Mononuclear cell (primary cell): ENCODE measurements around the gene FAM110D. TPM values are rescaled to one million over a fixed set of nuclear protein-coding genes. Genes with fewer than 3 reads are reported as not detected.

Experiments used
- H3K27me3 ChIP-seq: 2 replicates; pipeline ENCODE4 v1.6.0; 2011; ENCODE audit warnings: low read length, control low read depth; ENCODE audit not compliant: insufficient read depth
- H3K4me1 ChIP-seq: 2 replicates; pipeline ENCODE4 v1.5.1; 2011; ENCODE audit warnings: mild to moderate bottlenecking, low read length, control low read depth; ENCODE audit not compliant: insufficient read depth
- H3K4me3 ChIP-seq: 2 replicates; pipeline ENCODE4 v1.5.1; 2011; ENCODE audit warnings: mild to moderate bottlenecking, low read length, moderate library complexity
- H3K9me3 ChIP-seq: 2 replicates; pipeline ENCODE4 v1.5.1; 2011; ENCODE audit warnings: low read depth, mild to moderate bottlenecking, control low read depth, low read length
- total RNA-seq: library from RNA; depleted of rRNA; stranded (reverse); fragments of >200 nt; gene quantifications from one replicate; pipeline ENCODE4 v1.2.3, GENCODE V29; 2012

Gene FAM110D
- total RNA-seq, 1 donor = not detected

DNA sequence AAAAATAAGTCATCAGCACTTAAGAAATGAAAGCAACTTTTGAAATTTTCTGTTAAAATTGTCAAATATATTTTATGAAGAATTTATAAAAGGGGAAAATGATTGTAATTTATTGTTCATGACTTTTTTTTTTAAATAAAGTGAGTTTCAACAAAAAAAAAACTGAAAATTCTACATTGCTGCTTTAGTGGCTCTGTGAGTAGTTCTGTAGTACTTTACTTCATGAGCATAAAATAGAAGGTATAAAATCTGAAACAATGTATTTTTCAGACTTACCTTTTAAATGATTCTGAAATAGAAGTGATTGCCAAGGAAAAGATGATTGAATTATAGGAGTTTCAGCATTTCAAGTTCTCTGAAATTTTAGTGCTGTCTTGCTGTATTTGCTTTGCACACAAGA is 33.5 kb upstream of the FAM110D start:
- Histone ChIP-seq H3K27me3 (no peaks in the 10 kb centered on the region), H3K4me3 (no peak overlapping the region), H3K4me1 (peaks cover 57% of the 10 kb centered on the region), H3K9me3 (no peaks in the 10 kb centered on the region)

DNA sequence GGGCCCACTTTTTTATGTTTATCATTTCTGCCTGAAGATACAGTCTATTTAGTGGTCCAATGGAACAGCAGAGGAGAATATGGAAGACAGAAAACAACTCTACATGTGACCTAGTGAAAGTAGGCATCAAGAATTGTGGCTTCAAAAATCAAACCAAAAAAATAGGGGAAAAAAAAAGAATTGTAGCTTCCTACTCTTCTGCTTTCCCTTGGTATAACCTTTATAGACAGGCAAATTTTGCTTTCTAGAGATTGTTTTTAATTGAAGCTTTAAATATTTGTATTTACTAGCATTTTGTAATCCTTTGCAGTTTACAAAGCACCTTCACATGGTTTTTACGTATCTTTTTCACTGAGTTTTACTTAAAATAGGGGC is 32.9 kb upstream of the FAM110D start:
- H3K9me3 ChIP-seq = no peaks in the 10 kb centered on the region
- H3K4me3 ChIP-seq = no peak overlapping the region
- no peaks in the 10 kb centered on the region for H3K27me3 ChIP-seq
- H3K4me1 ChIP-seq = peaks cover 57% of the 10 kb centered on the region

- H3K4me1 ChIP-seq = peaks cover 54% of the 10 kb centered on the region
- no peaks in the 10 kb centered on the region for H3K9me3 ChIP-seq
- no peaks in the 10 kb centered on the region for H3K27me3 ChIP-seq
- H3K4me3 ChIP-seq = no peak overlapping the region
Measured at GRCh38 chr1:26126321-26127084, 32.4 kb upstream of the FAM110D start.

- Histone ChIP-seq H3K9me3 (no peaks in the 10 kb centered on the region), H3K27me3 (no peaks in the 10 kb centered on the region), H3K4me1 (peaks cover 45% of the 10 kb centered on the region), H3K4me3 (no peak overlapping the region)
Measured at GRCh38 chr1:26127235-26128163, 31.4 kb upstream of the FAM110D start.

DNA sequence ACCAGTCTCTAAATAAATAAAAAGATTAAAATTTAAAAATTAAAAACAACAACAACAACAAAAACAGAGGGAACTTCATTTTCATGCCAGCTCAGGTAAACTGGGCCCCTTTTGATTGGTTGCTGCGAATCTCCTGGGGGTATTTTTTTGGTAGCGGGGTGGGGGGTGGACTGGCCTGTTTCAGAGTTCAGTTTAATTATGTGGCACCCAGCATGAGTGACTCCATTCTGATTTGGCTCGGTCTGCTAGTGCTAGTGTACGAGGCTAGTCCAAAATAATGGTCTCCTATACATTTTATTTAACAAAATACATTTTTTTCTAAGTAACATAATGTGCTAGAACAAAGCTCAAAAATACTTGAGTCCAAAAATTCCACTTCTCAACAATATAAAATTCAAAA is 29.1 kb upstream of the FAM110D start:
- no peaks in the 10 kb centered on the region for H3K27me3 ChIP-seq
- no peak overlapping the region for H3K4me3 ChIP-seq
- peaks cover 33% of the 10 kb centered on the region for H3K4me1 ChIP-seq
- H3K9me3 ChIP-seq = no peaks in the 10 kb centered on the region

GRCh38 chr1:26130695-26131094 is 28.2 kb upstream of the FAM110D start:
- H3K9me3 ChIP-seq = no peaks in the 10 kb centered on the region
- peaks cover 28% of the 10 kb centered on the region for H3K4me1 ChIP-seq
- no peak overlapping the region for H3K4me3 ChIP-seq
- H3K27me3 ChIP-seq = no peaks in the 10 kb centered on the region

GRCh38 chr1:26132128-26132833 is 26.6 kb upstream of the FAM110D start:
- no peaks in the 10 kb centered on the region for H3K9me3 ChIP-seq
- no peak overlapping the region for H3K4me3 ChIP-seq
- H3K4me1 ChIP-seq = peaks cover 14% of the 10 kb centered on the region
- no peaks in the 10 kb centered on the region for H3K27me3 ChIP-seq

DNA sequence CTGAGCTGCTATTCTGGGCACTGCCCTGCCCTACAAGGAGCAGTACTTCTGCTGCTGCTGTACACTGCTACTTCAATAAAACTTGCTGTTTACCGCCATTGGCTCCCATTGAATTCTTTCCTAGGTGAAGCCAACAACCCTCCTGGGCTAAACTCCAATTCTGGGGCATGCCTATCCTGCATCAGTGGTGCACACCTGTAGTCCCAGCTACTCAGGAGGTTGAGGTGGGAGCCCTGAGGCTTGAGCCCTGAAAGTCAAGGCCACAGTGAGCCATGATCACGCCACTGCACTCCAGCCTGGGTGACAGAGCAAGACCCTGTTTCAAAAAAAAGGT is 26.1 kb upstream of the FAM110D start:
- Histone ChIP-seq H3K4me1 (peaks cover 8% of the 10 kb centered on the region), H3K4me3 (no peak overlapping the region), H3K9me3 (no peaks in the 10 kb centered on the region), H3K27me3 (no peaks in the 10 kb centered on the region)

- Histone ChIP-seq H3K4me3 (no peak overlapping the region), H3K27me3 (no peaks in the 10 kb centered on the region), H3K9me3 (no peaks in the 10 kb centered on the region), H3K4me1 (no peaks in the 10 kb centered on the region)
Measured at GRCh38 chr1:26134466-26134865, 24.4 kb upstream of the FAM110D start.

DNA sequence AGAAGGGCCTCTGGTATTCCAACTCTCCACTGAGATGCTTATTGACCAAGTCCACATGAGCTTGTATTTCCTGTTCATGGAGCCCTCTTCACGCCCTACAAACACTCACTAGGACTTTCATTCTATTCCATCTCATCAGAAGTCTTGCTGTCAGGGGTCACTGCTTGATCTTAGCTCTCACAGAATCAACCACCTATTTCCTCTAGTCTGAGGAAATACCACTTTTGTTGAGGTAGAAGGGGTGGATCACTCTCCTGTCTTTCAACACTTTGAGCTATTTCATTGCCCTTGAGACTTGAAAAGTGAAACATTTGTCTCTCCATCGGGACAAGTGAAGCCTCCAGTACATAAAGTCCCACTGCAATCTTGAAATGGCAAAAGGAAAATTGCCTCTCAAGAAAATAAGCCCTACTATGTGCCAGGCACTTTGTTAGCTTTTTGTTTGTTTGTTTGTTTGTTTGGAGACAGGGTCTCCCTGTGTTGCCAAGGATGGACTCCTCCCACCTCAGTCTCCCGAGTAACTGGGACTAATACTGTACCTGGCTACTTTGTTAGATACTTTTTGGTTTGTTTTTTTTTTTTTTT is 19.8 kb upstream of the FAM110D start:
- Histone ChIP-seq H3K4me1 (peaks cover 8% of the 10 kb centered on the region), H3K4me3 (no peak overlapping the region), H3K9me3 (no peaks in the 10 kb centered on the region), H3K27me3 (no peaks in the 10 kb centered on the region)

DNA sequence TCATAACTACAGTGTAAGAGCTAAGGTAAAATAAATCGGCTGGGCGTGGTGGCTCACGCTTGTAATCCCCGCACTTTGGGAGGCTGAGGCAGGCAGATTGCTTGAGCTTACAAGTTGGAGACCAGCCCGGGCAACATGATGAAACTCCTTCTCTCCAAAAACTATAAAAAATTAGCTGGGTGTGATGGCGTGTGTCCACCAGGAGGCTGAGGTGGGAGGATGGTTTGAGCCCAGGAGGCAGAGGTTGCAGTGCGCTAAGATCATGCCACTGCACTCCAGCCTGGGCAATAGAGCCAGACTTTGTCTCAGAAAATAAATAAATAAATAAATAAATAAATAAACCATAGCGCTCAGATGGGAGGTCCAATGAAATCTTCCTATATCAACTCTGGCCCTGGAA is 16.7 kb upstream of the FAM110D start:
- H3K9me3 ChIP-seq = no peaks in the 10 kb centered on the region
- peaks cover 13% of the 10 kb centered on the region for H3K4me1 ChIP-seq
- peak overlapping the region; percentile 15 for H3K4me3 ChIP-seq
- H3K27me3 ChIP-seq = no peaks in the 10 kb centered on the region

GRCh38 chr1:26145041-26145959 is 13.6 kb upstream of the FAM110D start:
- H3K9me3 ChIP-seq = no peaks in the 10 kb centered on the region
- H3K4me3 ChIP-seq = no peak overlapping the region
- peaks cover 13% of the 10 kb centered on the region for H3K4me1 ChIP-seq
- H3K27me3 ChIP-seq = no peaks in the 10 kb centered on the region

DNA sequence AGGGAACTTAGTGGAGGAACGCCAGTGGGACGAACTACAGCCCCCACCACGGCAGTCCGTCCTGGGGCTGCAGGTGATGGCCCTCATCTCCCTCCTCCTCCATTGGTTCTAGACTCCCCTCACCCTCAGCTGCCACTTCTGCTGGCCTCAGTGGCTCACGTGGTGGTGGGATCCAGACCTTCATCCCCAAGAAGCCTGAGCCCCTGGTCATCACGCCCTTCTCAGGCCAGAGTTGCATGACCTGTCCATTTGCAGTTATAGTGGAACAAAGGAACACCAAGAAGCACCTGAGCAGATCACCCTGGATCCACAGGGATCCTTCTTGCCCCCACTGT is 13.0 kb upstream of the FAM110D start:
- Histone ChIP-seq H3K4me3 (no peak overlapping the region), H3K27me3 (no peaks in the 10 kb centered on the region), H3K9me3 (no peaks in the 10 kb centered on the region), H3K4me1 (peaks cover 13% of the 10 kb centered on the region)

GRCh38 chr1:26148887-26149286 is 10.0 kb upstream of the FAM110D start:
- Histone ChIP-seq H3K4me3 (no peak overlapping the region), H3K27me3 (no peaks in the 10 kb centered on the region), H3K4me1 (peaks cover 9% of the 10 kb centered on the region), H3K9me3 (no peaks in the 10 kb centered on the region)
